PC-3 (cell line): ENCODE data around the gene KCNE1.

Experiments
- CTCF ChIP-seq: fragments of 300-600 bp; sonication (generic); conservative IDR thresholded peaks from 2 replicates; pipeline ENCODE4 v1.5.1; 2017; ENCODE audit warnings: antibody characterized with exemption, low read depth, mild to moderate bottlenecking, low read length
- EZH2 ChIP-seq: fragments of 300-600 bp; sonication (generic); IDR thresholded peaks from one replicate; pipeline ENCODE4 v1.6.1; 2017; ENCODE audit warnings: antibody characterized with exemption, mild to moderate bottlenecking, low read length; ENCODE audit not compliant: unreplicated experiment

GRCh38 chr21:34526618-34527290 is 14.7 kb upstream of the KCNE1 start:
- no peak for TF ChIP-seq CTCF
- no peak for TF ChIP-seq EZH2
